Measurements from ENCODE around the gene TAS1R3.

TAS1R3 gene

DNA sequence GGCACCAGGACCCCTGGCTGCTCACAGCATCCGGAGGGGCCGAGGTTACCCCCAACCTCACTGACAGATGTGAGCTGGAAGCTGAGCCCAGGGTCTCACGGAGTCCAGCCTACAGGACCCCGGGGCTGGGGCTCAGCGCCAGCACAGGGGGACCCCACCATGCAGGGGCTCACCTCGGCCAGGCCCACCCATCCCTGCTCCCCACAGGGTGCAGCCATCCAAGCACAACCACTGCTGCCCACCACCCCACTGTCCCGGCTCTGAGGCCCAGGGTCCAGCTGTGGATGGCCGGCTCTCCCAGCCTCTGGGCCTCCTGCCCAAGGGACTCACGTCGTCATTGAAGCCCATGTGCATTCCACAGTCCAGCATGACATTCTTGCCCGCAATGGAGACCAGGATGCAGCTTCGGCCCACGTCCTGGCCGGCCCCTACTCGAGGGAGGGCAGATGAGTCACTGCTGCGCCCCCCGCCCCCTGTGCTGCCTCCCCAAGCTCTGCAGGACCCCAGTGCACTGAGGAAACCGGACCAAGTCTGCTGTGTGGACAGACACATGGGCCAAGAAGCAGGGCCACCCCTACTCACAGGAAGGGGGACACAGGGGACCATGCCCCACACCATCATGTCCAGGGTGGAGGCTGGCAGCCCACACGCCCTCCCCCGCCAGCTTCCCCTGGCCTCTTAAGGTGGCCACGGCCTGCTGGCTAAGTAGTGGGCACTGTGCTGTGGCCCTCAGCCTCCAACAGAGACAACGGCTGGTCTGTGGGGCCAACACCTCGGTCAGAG, 10.2 kb upstream of the TAS1R3 start:
- peaks cover 53% of the 10 kb centered on the region for H3K36me3 ChIP-seq (ENCODE audit: control insufficient read depth, low read length)
- H4K20me1 ChIP-seq (ENCODE audit: control insufficient read depth, insufficient read depth, low read depth, low read length) = peaks cover 18% of the 10 kb centered on the region
- no peaks in the 10 kb centered on the region for H3K27me3 ChIP-seq (ENCODE audit: control insufficient read depth, low read length)

GRCh38 chr1:1321477-1321876, 9.6 kb upstream of the TAS1R3 start:
- H3K4me1 ChIP-seq (ENCODE audit: control insufficient read depth, low read length) = peaks cover 26% of the 10 kb centered on the region
- H3K27me3 ChIP-seq (ENCODE audit: control insufficient read depth, low read length) = no peaks in the 10 kb centered on the region
- TF ChIP-seq, protein P1, sequence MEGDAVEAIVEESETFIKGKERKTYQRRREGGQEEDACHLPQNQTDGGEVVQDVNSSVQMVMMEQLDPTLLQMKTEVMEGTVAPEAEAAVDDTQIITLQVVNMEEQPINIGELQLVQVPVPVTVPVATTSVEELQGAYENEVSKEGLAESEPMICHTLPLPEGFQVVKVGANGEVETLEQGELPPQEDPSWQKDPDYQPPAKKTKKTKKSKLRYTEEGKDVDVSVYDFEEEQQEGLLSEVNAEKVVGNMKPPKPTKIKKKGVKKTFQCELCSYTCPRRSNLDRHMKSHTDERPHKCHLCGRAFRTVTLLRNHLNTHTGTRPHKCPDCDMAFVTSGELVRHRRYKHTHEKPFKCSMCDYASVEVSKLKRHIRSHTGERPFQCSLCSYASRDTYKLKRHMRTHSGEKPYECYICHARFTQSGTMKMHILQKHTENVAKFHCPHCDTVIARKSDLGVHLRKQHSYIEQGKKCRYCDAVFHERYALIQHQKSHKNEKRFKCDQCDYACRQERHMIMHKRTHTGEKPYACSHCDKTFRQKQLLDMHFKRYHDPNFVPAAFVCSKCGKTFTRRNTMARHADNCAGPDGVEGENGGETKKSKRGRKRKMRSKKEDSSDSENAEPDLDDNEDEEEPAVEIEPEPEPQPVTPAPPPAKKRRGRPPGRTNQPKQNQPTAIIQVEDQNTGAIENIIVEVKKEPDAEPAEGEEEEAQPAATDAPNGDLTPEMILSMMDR (IDR thresholded peaks at IDR 0.05; ENCODE audit: low read depth, low read length, poor library complexity, severe bottlenecking) = no peak
- TF ChIP-seq EZH2phosphoT487 (IDR thresholded peaks at IDR 0.05; ENCODE audit: borderline replicate concordance, low read length) = no peak
- no peak overlapping the region for H3K4me3 ChIP-seq (ENCODE audit: low read length)
- peaks cover 9% of the 10 kb centered on the region; the same call in 1 of the 2 replicates for H3F3A ChIP-seq (ENCODE audit: control insufficient read depth, insufficient read depth)
- H3K9me2 ChIP-seq (replicated peaks; ENCODE audit: control insufficient read depth, low read length) = no peaks in the 10 kb centered on the region
- H3K36me3 ChIP-seq (ENCODE audit: control insufficient read depth, low read length) = peaks cover 53% of the 10 kb centered on the region
- H3K27ac ChIP-seq (ENCODE audit: low read depth, low read length) = no peak overlapping the region
- no peak overlapping the region for H3K4me2 ChIP-seq (ENCODE audit: low read length)
- no peaks in the 10 kb centered on the region for H3K9me3 ChIP-seq (ENCODE audit: control insufficient read depth, insufficient read depth, low read length)
- H4K20me1 ChIP-seq (ENCODE audit: control insufficient read depth, insufficient read depth, low read depth, low read length) = peaks cover 18% of the 10 kb centered on the region
- peaks cover 66% of the 10 kb centered on the region for H3K79me2 ChIP-seq (ENCODE audit: control insufficient read depth, low read length)

More for the DNA sequence above, 10.2 kb upstream of the TAS1R3 start:
- H3K9me3 ChIP-seq (ENCODE audit: control insufficient read depth, insufficient read depth, low read length) = no peaks in the 10 kb centered on the region
- TF ChIP-seq, protein P1 (IDR thresholded peaks at IDR 0.05; ENCODE audit: low read depth, low read length, poor library complexity, severe bottlenecking) = no peak
- no peak for TF ChIP-seq EZH2phosphoT487 (IDR thresholded peaks at IDR 0.05; ENCODE audit: borderline replicate concordance, low read length)
- H3K4me3 ChIP-seq (ENCODE audit: low read length) = no peak overlapping the region
- peaks cover 60% of the 10 kb centered on the region for H3K79me2 ChIP-seq (ENCODE audit: control insufficient read depth, low read length)
- H3K4me1 ChIP-seq (ENCODE audit: control insufficient read depth, low read length) = peaks cover 20% of the 10 kb centered on the region
- H3K27ac ChIP-seq (ENCODE audit: low read depth, low read length) = no peak overlapping the region
- peaks cover 9% of the 10 kb centered on the region; the same call in 1 of the 2 replicates for H3F3A ChIP-seq (ENCODE audit: control insufficient read depth, insufficient read depth)
- H3K4me2 ChIP-seq (ENCODE audit: low read length) = no peak overlapping the region
- no peaks in the 10 kb centered on the region for H3K9me2 ChIP-seq (replicated peaks; ENCODE audit: control insufficient read depth, low read length)

GRCh38 chr1:1322418-1322817, 8.7 kb upstream of the TAS1R3 start:
- Histone ChIP-seq H3K36me3 (ENCODE audit: control insufficient read depth, low read length) (peaks cover 51% of the 10 kb centered on the region), H3K9me2 (replicated peaks; ENCODE audit: control insufficient read depth, low read length) (no peaks in the 10 kb centered on the region), H3F3A (ENCODE audit: control insufficient read depth, insufficient read depth) (peaks cover 9% of the 10 kb centered on the region; the same call in 1 of the 2 replicates), H3K79me2 (ENCODE audit: control insufficient read depth, low read length) (peaks cover 67% of the 10 kb centered on the region), H3K27ac (ENCODE audit: low read depth, low read length) (no peak overlapping the region), H3K9me3 (ENCODE audit: control insufficient read depth, insufficient read depth, low read length) (no peaks in the 10 kb centered on the region), H3K4me1 (ENCODE audit: control insufficient read depth, low read length) (peaks cover 26% of the 10 kb centered on the region), H3K4me2 (ENCODE audit: low read length) (no peak overlapping the region), H3K4me3 (ENCODE audit: low read length) (no peak overlapping the region), H3K27me3 (ENCODE audit: control insufficient read depth, low read length) (no peaks in the 10 kb centered on the region), H4K20me1 (ENCODE audit: control insufficient read depth, insufficient read depth, low read depth, low read length) (peaks cover 18% of the 10 kb centered on the region)
- TF ChIP-seq, protein P1 (IDR thresholded peaks at IDR 0.05; ENCODE audit: low read depth, low read length, poor library complexity, severe bottlenecking) = no peak
- TF ChIP-seq EZH2phosphoT487 (IDR thresholded peaks at IDR 0.05; ENCODE audit: borderline replicate concordance, low read length) = no peak

Measured in DOHH2 (cell line).